Esophagus squamous epithelium (tissue), 4 donors: ENCODE measurements around the gene TRIM27.

ENCODE experiments used
- POLR2A ChIP-seq, 4 donors: fragments of 450-650 bp; IDR thresholded peaks; one replicate each; pipeline ENCODE4 v1.6.1; 2017; ENCODE audit warnings: antibody characterized with exemption in 4 of 4, mild to moderate bottlenecking in 4 of 4, moderate library complexity in 3 of 4
- TF ChIP-seq, protein P1 (sequence below), 6 experiments: fragments of 450-650 bp in 4 of 6; fragments of 200-600 bp in 2 of 6; sonication (generic) in 2 of 6; IDR thresholded peaks; one replicate each; pipeline ENCODE4 v1.5.1; 2016 to 2019; ENCODE audit warnings: antibody characterized with exemption in 6 of 6, mild to moderate bottlenecking in 4 of 6, moderate library complexity in 4 of 6

- TF ChIP-seq, protein P1, sequence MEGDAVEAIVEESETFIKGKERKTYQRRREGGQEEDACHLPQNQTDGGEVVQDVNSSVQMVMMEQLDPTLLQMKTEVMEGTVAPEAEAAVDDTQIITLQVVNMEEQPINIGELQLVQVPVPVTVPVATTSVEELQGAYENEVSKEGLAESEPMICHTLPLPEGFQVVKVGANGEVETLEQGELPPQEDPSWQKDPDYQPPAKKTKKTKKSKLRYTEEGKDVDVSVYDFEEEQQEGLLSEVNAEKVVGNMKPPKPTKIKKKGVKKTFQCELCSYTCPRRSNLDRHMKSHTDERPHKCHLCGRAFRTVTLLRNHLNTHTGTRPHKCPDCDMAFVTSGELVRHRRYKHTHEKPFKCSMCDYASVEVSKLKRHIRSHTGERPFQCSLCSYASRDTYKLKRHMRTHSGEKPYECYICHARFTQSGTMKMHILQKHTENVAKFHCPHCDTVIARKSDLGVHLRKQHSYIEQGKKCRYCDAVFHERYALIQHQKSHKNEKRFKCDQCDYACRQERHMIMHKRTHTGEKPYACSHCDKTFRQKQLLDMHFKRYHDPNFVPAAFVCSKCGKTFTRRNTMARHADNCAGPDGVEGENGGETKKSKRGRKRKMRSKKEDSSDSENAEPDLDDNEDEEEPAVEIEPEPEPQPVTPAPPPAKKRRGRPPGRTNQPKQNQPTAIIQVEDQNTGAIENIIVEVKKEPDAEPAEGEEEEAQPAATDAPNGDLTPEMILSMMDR (IDR thresholded peaks at IDR 0.05): no peak
- no peak for TF ChIP-seq POLR2A (IDR thresholded peaks at IDR 0.05)
Measured at GRCh38 chr6:28910901-28911690, 12.7 kb downstream of the TRIM27 start.
